Subcutaneous abdominal adipose tissue (tissue), 5 donors: ENCODE data around the gene LRMDA.

Experiments used
- H3K27ac ChIP-seq: one replicate; pipeline ENCODE4 v1.7.0; 2013; ENCODE audit warnings: low read depth, mild to moderate bottlenecking, inconsistent platforms, low read length, moderate library complexity
- H3K27me3 ChIP-seq, 5 donors: one replicate each; pipeline ENCODE4 v1.7.0; 2013; ENCODE audit warnings: low read length in 5 of 5, inconsistent platforms in 1 of 5; ENCODE audit not compliant: control insufficient read depth in 5 of 5, insufficient read depth in 4 of 5
- H3K36me3 ChIP-seq, 5 donors: one replicate each; pipeline ENCODE4 v1.7.0; 2013; ENCODE audit warnings: low read length in 5 of 5; ENCODE audit not compliant: control insufficient read depth in 5 of 5, insufficient read depth in 5 of 5
- H3K4me1 ChIP-seq, 5 donors: one replicate each; pipeline ENCODE4 v1.7.0; 2013; ENCODE audit warnings: low read length in 5 of 5, mild to moderate bottlenecking in 3 of 5, moderate library complexity in 1 of 5; ENCODE audit not compliant: control insufficient read depth in 5 of 5, insufficient read depth in 5 of 5
- H3K4me3 ChIP-seq, 5 donors: one replicate each; pipeline ENCODE4 v1.7.0; 2013; ENCODE audit warnings: low read length in 5 of 5, low read depth in 1 of 5
- H3K9ac ChIP-seq, 5 donors: one replicate each; pipeline ENCODE4 v1.7.0; 2013; ENCODE audit warnings: low read length in 5 of 5, mild to moderate bottlenecking in 4 of 5, moderate library complexity in 3 of 5
- H3K9me3 ChIP-seq, 5 donors: one replicate each; pipeline ENCODE4 v1.7.0; 2013; ENCODE audit warnings: low read length in 5 of 5; ENCODE audit not compliant: control insufficient read depth in 5 of 5
- donor health status: healthy.
- donor health status: healthy.
- donor health status: healthy.
- donor health status: healthy.
- donor health status: healthy.

LRMDA gene

DNA sequence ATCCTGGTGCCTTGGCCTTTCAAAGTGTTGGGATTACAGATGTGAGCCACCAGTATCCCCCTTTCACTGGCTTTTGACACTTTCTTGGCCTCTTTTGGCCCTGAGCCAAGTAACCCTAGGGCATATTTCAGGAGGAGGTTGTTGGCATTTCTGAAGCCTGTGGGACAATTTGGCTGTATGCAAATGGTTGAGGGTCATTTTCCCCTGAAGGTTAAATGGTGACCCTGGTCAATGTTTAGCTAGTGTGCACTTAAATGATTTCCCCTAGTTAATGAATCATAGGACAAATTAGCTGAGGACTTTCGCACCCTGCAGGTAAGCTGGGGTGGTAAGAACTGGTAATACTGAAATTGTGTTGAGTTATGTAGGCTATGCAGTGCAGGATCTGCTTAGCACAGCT is 660.5 kb downstream of the LRMDA start:
- Histone ChIP-seq H3K4me3 (no peak overlapping the region), H3K27me3 (no peaks in the 10 kb centered on the region), H3K27ac (no peak overlapping the region), H3K36me3 (no peaks in the 10 kb centered on the region), H3K4me1 (peaks cover 0 to 4% (median under 1%) of the 10 kb centered on the region in 5 donors), H3K9ac (no peak overlapping the region), H3K9me3 (no peaks in the 10 kb centered on the region)

GRCh38 chr10:76106611-76107010 is 675.2 kb downstream of the LRMDA start:
- H3K9me3 ChIP-seq = no peaks in the 10 kb centered on the region
- no peak overlapping the region for H3K27ac ChIP-seq
- no peak overlapping the region for H3K4me3 ChIP-seq
- H3K36me3 ChIP-seq = no peaks in the 10 kb centered on the region
- H3K9ac ChIP-seq = no peak overlapping the region
- H3K4me1 ChIP-seq = no peaks in the 10 kb centered on the region
- H3K27me3 ChIP-seq = no peaks in the 10 kb centered on the region

- Histone ChIP-seq H3K27ac (no peak overlapping the region), H3K4me3 (no peak overlapping the region), H3K9ac (no peak overlapping the region), H3K4me1 (peaks cover 0 to 8% (median 8%) of the 10 kb centered on the region in 5 donors), H3K9me3 (no peaks in the 10 kb centered on the region), H3K27me3 (no peaks in the 10 kb centered on the region), H3K36me3 (no peaks in the 10 kb centered on the region)
Observed at GRCh38 chr10:76108563-76109359, 677.3 kb downstream of the LRMDA start.

- Histone ChIP-seq H3K27me3 (no peaks in the 10 kb centered on the region), H3K9me3 (no peaks in the 10 kb centered on the region), H3K36me3 (no peaks in the 10 kb centered on the region), H3K9ac (no peak overlapping the region), H3K4me3 (no peak overlapping the region), H3K27ac (no peak overlapping the region), H3K4me1 (peaks cover 0 to 8% (median 8%) of the 10 kb centered on the region in 5 donors)
Observed at GRCh38 chr10:76111404-76111803, 680.0 kb downstream of the LRMDA start.

- H3K9ac ChIP-seq = peak overlapping the region in 1 of 5 donors; percentile 25
- H3K27me3 ChIP-seq = no peaks in the 10 kb centered on the region
- H3K4me1 ChIP-seq = peaks cover 0 to 8% (median 8%) of the 10 kb centered on the region in 5 donors
- H3K36me3 ChIP-seq = no peaks in the 10 kb centered on the region
- no peaks in the 10 kb centered on the region for H3K9me3 ChIP-seq
- H3K27ac ChIP-seq = no peak overlapping the region
- H3K4me3 ChIP-seq = peak overlapping the region; percentile 25 to 54 (median 46)
Observed at GRCh38 chr10:76111986-76112825, 680.8 kb downstream of the LRMDA start.

GRCh38 chr10:76112826-76113150 is 681.4 kb downstream of the LRMDA start:
- H3K27me3 ChIP-seq = no peaks in the 10 kb centered on the region
- no peaks in the 10 kb centered on the region for H3K36me3 ChIP-seq
- H3K27ac ChIP-seq = no peak overlapping the region
- H3K4me3 ChIP-seq = no peak overlapping the region
- peaks cover 0 to 8% (median 8%) of the 10 kb centered on the region in 5 donors for H3K4me1 ChIP-seq
- no peaks in the 10 kb centered on the region for H3K9me3 ChIP-seq
- no peak overlapping the region for H3K9ac ChIP-seq

DNA sequence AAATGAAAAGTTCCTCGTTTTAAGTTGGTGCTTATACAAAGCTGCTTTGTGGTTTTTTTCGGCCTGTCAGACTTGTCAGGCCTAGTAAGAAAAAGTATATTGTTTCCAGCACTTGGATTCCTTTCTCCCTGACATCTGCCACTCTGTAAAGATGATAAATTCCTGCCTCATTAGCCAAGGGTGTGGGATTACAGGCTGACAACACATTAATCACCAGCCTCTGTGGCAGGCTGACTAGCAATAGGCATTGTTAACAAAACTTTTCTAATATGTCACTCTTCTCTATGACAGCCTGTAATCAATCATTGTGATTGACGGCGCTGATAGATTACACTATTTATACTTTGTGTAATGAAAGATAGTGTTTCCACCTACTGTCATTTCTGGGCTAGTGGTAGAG is 682.5 kb downstream of the LRMDA start:
- H3K9ac ChIP-seq = no peak overlapping the region
- H3K4me3 ChIP-seq = no peak overlapping the region
- no peak overlapping the region for H3K27ac ChIP-seq
- no peaks in the 10 kb centered on the region for H3K27me3 ChIP-seq
- peaks cover 0 to 8% (median 8%) of the 10 kb centered on the region in 5 donors for H3K4me1 ChIP-seq
- no peaks in the 10 kb centered on the region for H3K9me3 ChIP-seq
- H3K36me3 ChIP-seq = no peaks in the 10 kb centered on the region

GRCh38 chr10:76114581-76115001 is 683.2 kb downstream of the LRMDA start:
- no peak overlapping the region for H3K27ac ChIP-seq

DNA sequence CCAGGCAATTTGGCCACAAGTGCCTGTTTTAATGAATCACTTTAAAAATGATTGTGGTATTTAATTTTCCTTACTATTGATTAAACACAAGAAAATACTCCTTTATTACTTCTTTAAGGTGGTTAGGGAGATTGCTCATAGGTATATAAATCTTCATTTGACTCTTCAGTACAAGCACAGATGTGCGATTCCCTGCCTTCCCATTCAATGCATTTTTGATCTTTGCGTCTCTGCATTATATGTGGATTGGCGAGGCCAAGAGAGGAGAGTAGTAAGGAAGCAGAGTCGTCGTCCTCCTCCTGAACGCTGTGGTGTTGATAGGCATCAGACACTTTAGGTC is 683.7 kb downstream of the LRMDA start:
- no peak overlapping the region for H3K4me3 ChIP-seq
- no peaks in the 10 kb centered on the region for H3K9me3 ChIP-seq
- H3K9ac ChIP-seq = no peak overlapping the region
- peaks cover 0 to 8% (median 8%) of the 10 kb centered on the region in 5 donors for H3K4me1 ChIP-seq
- H3K27ac ChIP-seq = no peak overlapping the region
- H3K27me3 ChIP-seq = no peaks in the 10 kb centered on the region
- no peaks in the 10 kb centered on the region for H3K36me3 ChIP-seq

More at GRCh38 chr10:76114581-76115001, 683.2 kb downstream of the LRMDA start:
- no peak overlapping the region for H3K9ac ChIP-seq
- no peaks in the 10 kb centered on the region for H3K36me3 ChIP-seq
- no peaks in the 10 kb centered on the region for H3K27me3 ChIP-seq
- H3K9me3 ChIP-seq = no peaks in the 10 kb centered on the region
- H3K4me3 ChIP-seq = no peak overlapping the region
- peaks cover 0 to 8% (median 8%) of the 10 kb centered on the region in 5 donors for H3K4me1 ChIP-seq

- Histone ChIP-seq H3K9me3 (no peaks in the 10 kb centered on the region), H3K36me3 (no peaks in the 10 kb centered on the region), H3K27ac (no peak overlapping the region), H3K4me1 (peaks cover 0 to 8% (median 8%) of the 10 kb centered on the region in 5 donors), H3K4me3 (no peak overlapping the region), H3K27me3 (no peaks in the 10 kb centered on the region), H3K9ac (no peak overlapping the region)
Observed at GRCh38 chr10:76115471-76116155, 684.2 kb downstream of the LRMDA start.
